ENCODE data around the gene GSTO1.

GSTO1 gene

DNA sequence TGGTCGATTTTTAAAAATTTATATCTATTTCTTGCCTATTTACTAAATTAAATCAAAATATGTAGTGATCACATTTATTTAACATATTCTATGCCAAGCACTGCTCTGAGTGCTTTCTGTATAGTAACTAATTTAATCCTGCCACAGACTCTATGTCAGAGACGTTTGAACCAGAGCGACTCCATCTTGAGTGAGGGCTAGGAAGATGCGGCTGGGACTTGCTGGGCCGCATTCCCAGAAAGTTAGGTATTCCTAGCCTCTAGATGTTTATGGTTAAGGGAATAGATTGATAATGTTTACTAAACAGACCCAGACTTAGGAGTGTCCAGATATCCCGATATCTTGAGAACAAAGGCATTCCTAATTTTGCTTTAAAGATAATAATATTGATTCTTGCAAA is 3.2 kb upstream of the GSTO1 start:
- no peak for DNase-seq (ENCODE audit: low read depth)

- DNase-seq (ENCODE audit: low read depth) = no peak
Observed at GRCh38 chr10:104252368-104252767, 2.3 kb upstream of the GSTO1 start.

GRCh38 chr10:104253106-104253505 is 1.6 kb upstream of the GSTO1 start:
- no peak for DNase-seq (ENCODE audit: low read depth)

DNA sequence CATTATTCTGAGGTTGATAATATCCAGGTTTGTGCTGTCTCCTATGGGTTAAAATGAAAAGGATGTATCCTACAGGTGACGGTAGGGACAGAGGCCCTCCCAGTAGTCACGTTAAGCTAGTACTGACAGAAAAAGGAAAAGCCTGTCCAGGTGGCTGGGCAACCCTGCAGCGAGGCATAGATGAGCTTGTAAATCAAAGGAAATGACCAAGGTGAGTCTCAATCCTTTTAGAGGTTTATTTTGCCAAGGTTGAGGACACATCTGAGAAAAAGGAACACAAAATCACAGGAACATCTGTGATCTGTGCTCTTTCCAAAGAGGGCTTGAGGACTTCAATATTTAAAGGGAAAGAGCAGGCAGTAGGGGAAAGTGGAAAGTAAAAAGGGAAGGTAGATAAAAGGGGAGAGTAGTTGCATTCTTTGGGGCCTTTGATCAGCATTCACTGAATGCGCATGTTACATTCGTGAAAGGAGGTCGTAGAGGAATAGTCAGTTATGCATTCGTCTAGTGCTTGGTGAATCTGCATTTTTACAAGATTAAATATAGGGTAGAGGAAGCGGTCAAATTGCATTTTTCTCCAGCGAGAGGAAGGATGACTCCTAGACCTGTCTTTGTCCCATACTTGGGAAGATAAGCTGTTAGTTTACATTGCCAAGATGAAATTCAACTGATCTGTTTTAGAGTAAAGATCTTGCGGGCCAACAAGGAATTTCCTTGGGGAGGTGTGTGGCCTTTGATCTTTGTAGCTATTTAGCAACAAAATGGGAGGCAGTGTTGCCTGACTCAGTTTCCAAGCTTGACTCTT is 884 bp upstream of the GSTO1 start:
- no peak for DNase-seq (ENCODE audit: low read depth)

- peak; percentile 79 for DNase-seq (ENCODE audit: low read depth)
Observed at GRCh38 chr10:104255311-104255981, 754 bp downstream of the GSTO1 start.

DNA sequence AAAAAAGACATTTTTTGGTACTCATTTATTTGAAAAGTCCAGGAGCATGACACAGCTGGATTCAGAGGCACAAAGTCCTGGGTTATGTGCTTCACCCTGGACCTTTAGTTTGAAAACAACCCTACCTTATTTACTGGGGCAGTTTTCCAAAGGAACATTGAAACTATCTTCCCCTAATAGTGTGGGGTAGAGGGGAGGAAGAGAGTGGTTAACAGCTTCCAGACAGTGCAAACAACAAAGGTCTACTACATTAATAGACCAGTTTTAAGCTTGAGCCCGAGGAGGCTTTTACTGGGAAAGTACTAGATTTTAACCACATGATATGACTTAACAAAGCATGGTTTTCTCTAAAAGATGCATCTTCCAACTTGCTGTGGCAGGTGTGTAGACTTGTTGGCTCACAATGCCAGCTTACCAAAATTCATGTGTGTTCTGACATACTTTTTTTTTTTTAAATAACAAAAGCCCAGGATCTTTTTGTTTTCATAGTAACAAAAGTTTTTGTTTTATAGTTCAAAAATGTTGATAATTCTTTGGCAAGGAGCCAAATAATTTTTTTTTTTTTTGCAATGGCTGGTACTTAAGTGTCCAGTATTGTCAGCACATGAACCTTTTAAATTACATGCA is 1.8 kb downstream of the GSTO1 start:
- DNase-seq (ENCODE audit: low read depth) = no peak

- DNase-seq (ENCODE audit: low read depth) = no peak
Observed at GRCh38 chr10:104257235-104257634, 2.5 kb downstream of the GSTO1 start.

DNA sequence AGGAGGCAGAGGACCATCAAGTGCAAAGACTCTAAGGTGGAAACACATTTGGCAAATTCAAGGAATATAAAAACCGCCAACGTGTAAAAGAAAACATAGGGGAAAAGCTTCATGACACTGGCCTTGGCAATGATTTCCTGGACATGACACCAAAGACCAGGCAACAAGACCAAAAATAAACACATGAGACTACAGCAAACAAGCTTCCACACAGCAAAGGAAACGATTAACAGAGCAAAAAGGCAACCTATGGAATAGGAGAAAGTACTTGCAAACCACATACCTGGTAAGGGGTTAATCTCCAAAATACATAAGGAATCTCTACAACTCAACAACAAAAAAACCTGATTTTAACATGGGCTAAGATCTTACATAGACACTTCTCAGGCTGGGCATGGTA is 3.5 kb downstream of the GSTO1 start:
- DNase-seq (ENCODE audit: low read depth) = no peak

DNA sequence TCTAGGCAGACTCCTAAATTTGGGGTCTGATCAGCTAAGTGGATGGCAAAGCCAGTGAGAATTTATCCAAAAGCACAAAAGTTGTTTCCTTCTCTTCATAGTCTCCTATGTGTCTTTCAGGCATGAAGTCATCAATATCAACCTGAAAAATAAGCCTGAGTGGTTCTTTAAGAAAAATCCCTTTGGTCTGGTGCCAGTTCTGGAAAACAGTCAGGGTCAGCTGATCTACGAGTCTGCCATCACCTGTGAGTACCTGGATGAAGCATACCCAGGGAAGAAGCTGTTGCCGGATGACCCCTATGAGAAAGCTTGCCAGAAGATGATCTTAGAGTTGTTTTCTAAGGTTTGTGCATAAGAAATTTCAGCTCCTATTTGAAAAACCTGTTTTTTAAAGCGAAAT is 4.8 kb downstream of the GSTO1 start:
- DNase-seq (ENCODE audit: low read depth) = no peak

- DNase-seq (ENCODE audit: low read depth) = no peak
Observed at GRCh38 chr10:104259999-104260774, 5.5 kb downstream of the GSTO1 start.

- DNase-seq (ENCODE audit: low read depth) = peak; percentile 34
Observed at GRCh38 chr10:104260775-104261115, 6.1 kb downstream of the GSTO1 start.

- DNase-seq (ENCODE audit: low read depth) = no peak
Observed at GRCh38 chr10:104262055-104262454, 7.4 kb downstream of the GSTO1 start.

- DNase-seq (ENCODE audit: low read depth) = no peak
Observed at GRCh38 chr10:104264783-104265182, 10.1 kb downstream of the GSTO1 start.

GRCh38 chr10:104267721-104268404 is 13.2 kb downstream of the GSTO1 start:
- DNase-seq (ENCODE audit: low read depth) = no peak

DNA sequence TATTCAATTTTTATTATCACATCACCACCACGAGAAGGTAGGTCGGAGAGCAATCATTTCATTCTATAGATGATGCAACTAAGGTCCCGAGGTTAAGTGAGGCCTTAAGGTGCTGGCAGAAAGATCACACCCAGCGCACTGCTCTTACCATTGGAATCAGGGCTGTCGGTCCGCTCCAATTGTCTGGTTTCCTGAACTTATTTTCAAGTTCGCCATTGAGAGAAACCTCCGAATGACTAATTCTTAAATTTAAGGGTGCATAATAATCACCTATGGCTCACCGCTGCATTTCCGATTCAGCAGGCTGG is 13.7 kb downstream of the GSTO1 start:
- no peak for DNase-seq (ENCODE audit: low read depth)

- peak; percentile 97 for DNase-seq (ENCODE audit: low read depth)
Observed at GRCh38 chr10:104268713-104269645, 14.3 kb downstream of the GSTO1 start, which contains the start of gene GSTO2. GSTO2 (plus strand) TSS chr10:104269184; CDS start chr10:104274916, 5,732 bp downstream.

DNA sequence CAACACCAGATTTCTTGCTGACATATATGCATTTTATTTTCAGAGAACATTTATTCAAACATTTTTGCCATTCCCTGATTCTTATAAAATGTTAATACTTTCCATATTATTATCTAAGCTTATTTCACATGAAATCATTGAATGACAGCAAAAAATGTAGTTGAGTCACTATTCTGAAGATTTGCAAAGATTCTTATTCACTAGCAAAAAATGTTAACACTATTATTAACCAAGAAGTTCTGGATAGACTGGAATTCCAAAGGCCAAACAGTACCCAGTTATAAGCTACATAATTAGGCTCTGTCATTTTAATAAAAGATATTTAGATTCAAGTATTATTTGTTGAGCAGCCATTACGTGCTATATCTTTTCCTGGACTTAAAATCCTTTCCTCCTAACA is 18.6 kb downstream of the GSTO1 start:
- no peak for DNase-seq (ENCODE audit: low read depth)

DNA sequence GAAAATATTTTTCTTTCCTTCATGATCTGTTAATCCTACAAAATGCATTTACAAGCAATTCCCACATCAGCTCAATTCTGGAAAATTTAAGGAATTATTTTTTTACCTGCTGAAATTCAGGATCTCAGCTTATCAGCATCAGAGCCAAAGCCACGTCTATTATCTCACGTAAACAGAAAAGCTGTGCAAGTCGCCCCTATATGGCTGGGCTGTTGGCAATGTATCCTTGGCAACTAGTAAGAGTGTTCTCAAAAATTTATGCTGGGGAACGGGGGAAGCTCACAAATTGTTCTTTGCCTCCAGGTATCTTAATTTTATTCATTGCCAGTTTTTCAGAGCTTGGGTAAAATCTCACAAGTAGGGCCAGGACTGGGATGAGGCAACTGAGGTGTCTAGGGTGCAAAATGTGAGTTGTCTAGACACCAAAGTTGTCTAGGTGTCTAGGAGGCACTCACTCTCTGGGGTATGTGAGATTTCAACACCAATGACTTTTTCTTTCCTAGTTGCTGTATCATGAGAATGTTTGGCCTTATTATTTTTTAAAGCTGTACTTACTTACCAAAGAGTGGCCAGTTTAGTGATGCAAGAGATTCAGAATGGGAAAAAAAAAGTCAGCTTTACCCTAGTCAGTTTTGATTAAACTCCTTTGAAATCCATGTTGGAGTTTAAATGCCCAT is 19.3 kb downstream of the GSTO1 start:
- peak; percentile 55 for DNase-seq (ENCODE audit: low read depth)

GRCh38 chr10:104274762-104275721 is 20.4 kb downstream of the GSTO1 start:
- peak; percentile 26 for DNase-seq (ENCODE audit: low read depth)
